Sigmoid colon (tissue), 7 donors: ENCODE measurements around the gene TXN2. TPM values are rescaled to one million over a fixed set of nuclear protein-coding genes. Genes with fewer than 3 reads are reported as not detected.

Source experiments
- DNase-seq: peaks from one replicate; pipeline ENCODE4 v3.0.0-alpha.2; 2019
- H3K27ac ChIP-seq, 4 donors: fragments of 200-600 bp; sonication (generic); one replicate each; pipeline ENCODE4 v1.5.1; 2016 to 2019; ENCODE audit warnings: mild to moderate bottlenecking in 1 of 4
- H3K27me3 ChIP-seq, 3 donors: fragments of 200-600 bp; sonication (generic); one replicate each; pipeline ENCODE4 v1.5.1; 2019; ENCODE audit warnings: mild to moderate bottlenecking in 1 of 3
- H3K36me3 ChIP-seq, 4 donors: fragments of 200-600 bp; sonication (generic); one replicate each; pipeline ENCODE4 v1.5.1; 2016 to 2019
- H3K4me1 ChIP-seq, 4 donors: fragments of 200-600 bp; sonication (generic); one replicate each; pipeline ENCODE4 v1.5.1; 2017 to 2019
- H3K4me3 ChIP-seq, 4 donors: fragments of 200-600 bp; sonication (generic); one replicate each; pipeline ENCODE4 v1.5.1; 2017 to 2019; ENCODE audit warnings: mild to moderate bottlenecking in 2 of 4, moderate library complexity in 1 of 4
- H3K9me3 ChIP-seq, 4 donors: fragments of 200-600 bp in 3 of 4; sonication (generic) in 3 of 4; one replicate each; pipeline versions ENCODE4 v1.5.1 to v1.6.1; 2013 to 2019
- EP300 ChIP-seq, 4 donors: sonication (generic); formaldehyde crosslinking; IDR thresholded peaks; one replicate each; pipeline ENCODE4 v1.6.1; 2017; ENCODE audit warnings: antibody characterized with exemption in 4 of 4
- POLR2A ChIP-seq, 2 donors: fragments of 450-650 bp; IDR thresholded peaks; one replicate each; pipeline ENCODE4 v1.6.1; 2016; ENCODE audit warnings: antibody characterized with exemption in 2 of 2, mild to moderate bottlenecking in 2 of 2, moderate library complexity in 2 of 2
- POLR2AphosphoS5 ChIP-seq, 4 donors: sonication (generic); formaldehyde crosslinking; IDR thresholded peaks; one replicate each; pipeline ENCODE4 v1.6.1; 2017; ENCODE audit warnings: antibody characterized with exemption in 4 of 4
- WGBS, 2 donors: extraction: QIAGEN DNeasy Blood & Tissue Kit; methylation state at CpG; one replicate each; pipeline ENCODE4 v1.1.7; 2013; 5-methylcytosine and 5-hydroxymethylcytosine counted together
- intact Hi-C: fragments of 100-400 bp; cut with DNase I; formaldehyde crosslinking; loops from one replicate; pipeline ENCODE4 v1.15.1; 2023
- polyA plus RNA-seq, 3 donors: library from polyadenylated mRNA; stranded (reverse); fragments of 200-250 nt; gene quantifications; one replicate each; pipeline ENCODE4 v1.2.3, GENCODE V29; 2013
- total RNA-seq, 4 donors: library from RNA; depleted of rRNA; stranded (reverse); fragments of >200 nt; gene quantifications; one replicate each; pipeline ENCODE4 v1.1.0, GENCODE V29; 2016
- TF ChIP-seq, protein P1 (sequence below), 4 experiments: fragments of 450-650 bp in 3 of 4; fragments of 200-600 bp in 1 of 4; IDR thresholded peaks; one replicate each; pipeline ENCODE4 v1.5.1; 2016 to 2019; ENCODE audit warnings: antibody characterized with exemption in 4 of 4, mild to moderate bottlenecking in 3 of 4, moderate library complexity in 2 of 4
- donor health status: healthy with polysubstance abuse.
- donor health status: Bipolar disorder and iron deficiency.
- donor health status: healthy.

Gene TXN2
- total and polyA plus RNA-seq, 7 donors: 43.2 to 181 (median 72.2) TPM

DNA sequence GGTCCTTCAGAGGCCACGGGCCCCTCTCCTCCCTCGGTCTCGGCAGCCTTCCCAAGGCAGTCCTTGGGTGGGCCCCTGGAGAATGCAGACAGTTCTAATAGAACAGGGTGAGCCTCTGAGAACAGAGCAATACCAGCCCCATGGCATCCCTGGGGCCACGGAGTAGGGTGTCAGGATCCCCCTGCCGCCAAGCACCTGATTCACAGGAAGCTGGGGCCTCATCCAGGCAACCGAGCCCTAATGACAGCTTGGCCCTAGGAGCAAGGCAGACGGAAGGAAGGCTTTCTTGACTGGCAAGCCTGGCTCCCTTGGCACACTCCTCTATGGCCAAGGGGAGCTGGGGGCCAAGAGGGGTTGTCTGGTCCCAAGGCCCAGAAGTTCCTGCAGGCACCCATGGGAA, 15.2 kb downstream of the TXN2 start:
- Histone ChIP-seq H3K36me3 (no peaks in the 10 kb centered on the region), H3K9me3 (no peaks in the 10 kb centered on the region), H3K4me3 (no peak overlapping the region), H3K4me1 (peaks cover 0 to 81% (median 76%) of the 10 kb centered on the region in 4 donors), H3K27me3 (no peaks in the 10 kb centered on the region), H3K27ac (peak overlapping the region; percentile 87 to 98 (median 94))
- TF ChIP-seq EP300 (IDR thresholded peaks at IDR 0.05): no peak
- 78 to 82% methylated on average over 7 of the region's 7 CpGs for WGBS, 2 donors
- intact Hi-C loops: loop anchor here (5.0 kb wide), 1 partner anchor 139 kb away; no protein-coding TSS in a partner anchor
- no peak for DNase-seq

DNA sequence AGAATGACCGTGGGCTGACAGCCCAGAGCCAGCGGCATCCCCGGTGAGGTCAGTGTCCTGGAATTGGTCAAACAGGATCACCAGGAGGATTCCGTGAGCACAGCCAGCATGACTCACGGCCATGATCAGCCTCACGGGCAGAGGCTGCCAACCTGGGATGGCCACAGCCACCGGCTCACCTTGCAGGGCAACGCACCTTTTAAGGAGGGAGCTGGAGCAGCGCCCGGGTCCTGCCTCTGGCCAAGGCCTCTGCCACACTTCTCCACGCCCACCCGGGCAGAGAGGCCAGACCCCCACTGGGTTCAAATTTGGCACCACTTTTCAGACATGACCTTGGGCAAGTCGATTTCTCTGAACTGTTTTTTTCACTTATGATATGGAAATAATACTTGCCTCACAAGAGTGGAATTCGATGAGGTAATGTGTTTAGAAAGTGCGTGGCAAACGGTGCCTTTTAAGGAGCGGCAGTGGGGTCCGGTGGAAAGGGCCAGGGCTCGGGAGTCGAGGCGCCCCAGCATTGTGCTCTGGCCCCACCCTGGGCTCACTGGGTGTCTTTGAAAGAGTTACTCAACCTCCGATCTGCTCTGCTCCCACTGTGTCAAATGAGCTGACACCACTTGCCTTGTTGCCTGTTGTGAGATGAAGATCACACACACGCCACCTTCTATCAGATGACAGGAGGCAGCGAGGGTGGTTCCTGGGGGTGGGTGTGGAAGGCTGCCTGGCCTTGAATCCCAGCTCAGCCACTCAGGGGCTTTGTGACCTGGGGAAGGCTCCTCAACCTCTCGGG, 16.0 kb downstream of the TXN2 start:
- DNase-seq: peak; percentile 92
- TF ChIP-seq POLR2A (IDR thresholded peaks at IDR 0.05): no peak
- TF ChIP-seq EP300 (IDR thresholded peaks at IDR 0.05): peak in 2 of 4 donors; percentile 70 to 95
- peak; percentile 54 to 85 (median 62) for TF ChIP-seq POLR2AphosphoS5 (IDR thresholded peaks at IDR 0.05)
- TF ChIP-seq, protein P1, sequence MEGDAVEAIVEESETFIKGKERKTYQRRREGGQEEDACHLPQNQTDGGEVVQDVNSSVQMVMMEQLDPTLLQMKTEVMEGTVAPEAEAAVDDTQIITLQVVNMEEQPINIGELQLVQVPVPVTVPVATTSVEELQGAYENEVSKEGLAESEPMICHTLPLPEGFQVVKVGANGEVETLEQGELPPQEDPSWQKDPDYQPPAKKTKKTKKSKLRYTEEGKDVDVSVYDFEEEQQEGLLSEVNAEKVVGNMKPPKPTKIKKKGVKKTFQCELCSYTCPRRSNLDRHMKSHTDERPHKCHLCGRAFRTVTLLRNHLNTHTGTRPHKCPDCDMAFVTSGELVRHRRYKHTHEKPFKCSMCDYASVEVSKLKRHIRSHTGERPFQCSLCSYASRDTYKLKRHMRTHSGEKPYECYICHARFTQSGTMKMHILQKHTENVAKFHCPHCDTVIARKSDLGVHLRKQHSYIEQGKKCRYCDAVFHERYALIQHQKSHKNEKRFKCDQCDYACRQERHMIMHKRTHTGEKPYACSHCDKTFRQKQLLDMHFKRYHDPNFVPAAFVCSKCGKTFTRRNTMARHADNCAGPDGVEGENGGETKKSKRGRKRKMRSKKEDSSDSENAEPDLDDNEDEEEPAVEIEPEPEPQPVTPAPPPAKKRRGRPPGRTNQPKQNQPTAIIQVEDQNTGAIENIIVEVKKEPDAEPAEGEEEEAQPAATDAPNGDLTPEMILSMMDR (IDR thresholded peaks at IDR 0.05): no peak
- 18 to 61% methylated on average over 25 of the region's 25 CpGs for WGBS, 2 donors
- intact Hi-C loops: loop anchor here (5.0 kb wide), 1 partner anchor 138 kb away; no protein-coding TSS in a partner anchor
- H3K36me3 ChIP-seq: no peaks in the 10 kb centered on the region
- H3K9me3 ChIP-seq: no peaks in the 10 kb centered on the region
- H3K27ac ChIP-seq: peak overlapping the region; percentile 87 to 98 (median 94)
- no peaks in the 10 kb centered on the region for H3K27me3 ChIP-seq
- H3K4me3 ChIP-seq: no peak overlapping the region
- peaks cover 0 to 80% (median 75%) of the 10 kb centered on the region in 4 donors for H3K4me1 ChIP-seq

DNA sequence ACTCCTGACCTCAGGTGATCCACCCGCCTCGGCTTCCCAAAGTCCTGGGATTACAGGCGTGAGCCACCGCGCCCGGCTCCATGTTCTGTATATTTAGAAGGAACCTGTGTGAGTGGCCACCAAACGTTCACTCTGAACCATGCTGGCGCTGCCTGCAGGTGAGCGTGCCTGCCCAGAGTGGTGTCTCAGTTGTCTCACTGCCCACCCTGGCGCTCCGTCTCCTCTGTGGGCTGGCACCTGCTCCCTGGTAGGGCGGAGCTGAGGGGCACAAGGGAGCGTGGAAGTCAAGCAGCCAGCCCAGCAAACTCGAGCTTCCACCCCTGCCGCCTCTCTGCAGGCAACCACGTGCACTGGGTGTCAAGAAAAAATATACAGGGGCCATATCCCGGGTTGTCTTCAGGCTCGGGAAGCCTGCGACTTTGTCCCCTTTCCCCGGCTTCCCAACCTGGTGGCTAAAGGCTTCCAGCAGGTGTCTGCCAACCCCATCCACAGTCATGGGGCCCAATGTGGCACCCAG, 16.7 kb downstream of the TXN2 start:
- 72 to 84% methylated on average over 20 of the region's 20 CpGs for WGBS, 2 donors
- H3K4me1 ChIP-seq: peaks cover 0 to 74% (median 68%) of the 10 kb centered on the region in 4 donors
- no peak for TF ChIP-seq EP300 (IDR thresholded peaks at IDR 0.05)
- no peak for TF ChIP-seq POLR2A (IDR thresholded peaks at IDR 0.05)
- TF ChIP-seq, protein P1 (IDR thresholded peaks at IDR 0.05): no peak
- no peak for TF ChIP-seq POLR2AphosphoS5 (IDR thresholded peaks at IDR 0.05)
- DNase-seq: peak; percentile 72
- intact Hi-C loops: loop anchor here (5.0 kb wide), 1 partner anchor 137 kb away; no protein-coding TSS in a partner anchor
- H3K4me3 ChIP-seq: no peak overlapping the region
- peak overlapping the region; percentile 87 to 98 (median 94) for H3K27ac ChIP-seq
- no peaks in the 10 kb centered on the region for H3K36me3 ChIP-seq
- H3K9me3 ChIP-seq: no peaks in the 10 kb centered on the region
- no peaks in the 10 kb centered on the region for H3K27me3 ChIP-seq

DNA sequence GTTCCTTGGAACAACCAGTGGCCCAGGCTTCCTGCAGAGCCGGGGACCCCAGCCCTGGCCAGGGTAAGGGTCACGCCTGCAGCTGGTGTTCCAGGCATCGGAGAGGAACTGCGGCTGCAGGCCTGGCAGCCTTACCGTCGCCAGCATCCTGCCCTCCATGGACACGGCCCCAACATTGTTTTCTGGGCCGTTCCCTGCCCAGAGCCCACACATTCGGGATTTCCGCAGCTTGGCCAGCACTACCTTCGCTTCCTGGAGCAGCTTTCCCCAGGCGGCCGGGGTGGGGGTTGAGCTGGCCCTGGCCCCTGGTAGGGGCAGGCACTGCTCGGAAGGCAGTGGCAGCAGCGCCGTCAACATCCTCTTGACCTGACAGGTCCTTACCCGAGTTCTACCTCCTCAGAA, 17.7 kb downstream of the TXN2 start:
- Histone ChIP-seq H3K27ac (peak overlapping the region; percentile 87 to 98 (median 94)), H3K36me3 (no peaks in the 10 kb centered on the region), H3K4me1 (peaks cover 0 to 66% (median 58%) of the 10 kb centered on the region in 4 donors), H3K27me3 (no peaks in the 10 kb centered on the region), H3K4me3 (no peak overlapping the region), H3K9me3 (no peaks in the 10 kb centered on the region)
- WGBS, 2 donors: 81 to 88% methylated on average over 17 of the region's 17 CpGs
- TF ChIP-seq EP300 (IDR thresholded peaks at IDR 0.05) (peak in 1 of 4 donors; percentile 68), POLR2AphosphoS5 (IDR thresholded peaks at IDR 0.05) (peak in 3 of 4 donors; percentile 24 to 61 (median 57)), POLR2A (IDR thresholded peaks at IDR 0.05) (no peak)
- TF ChIP-seq, protein P1 (IDR thresholded peaks at IDR 0.05): no peak
- intact Hi-C loops: no loop called here
- DNase-seq: peak; percentile 71
